Measurements from ENCODE around the gene DPEP2NB. TPM values are rescaled to one million over a fixed set of nuclear protein-coding genes. Genes with fewer than 3 reads are reported as not detected.

DPEP2NB gene, protein sequence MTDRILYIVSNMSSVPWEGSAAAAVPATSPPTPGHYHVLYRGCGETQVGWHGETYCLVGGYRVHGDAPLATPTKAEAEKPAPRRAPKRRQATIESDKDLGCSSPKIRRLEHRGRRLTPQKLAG
- not detected for total RNA-seq

DNA sequence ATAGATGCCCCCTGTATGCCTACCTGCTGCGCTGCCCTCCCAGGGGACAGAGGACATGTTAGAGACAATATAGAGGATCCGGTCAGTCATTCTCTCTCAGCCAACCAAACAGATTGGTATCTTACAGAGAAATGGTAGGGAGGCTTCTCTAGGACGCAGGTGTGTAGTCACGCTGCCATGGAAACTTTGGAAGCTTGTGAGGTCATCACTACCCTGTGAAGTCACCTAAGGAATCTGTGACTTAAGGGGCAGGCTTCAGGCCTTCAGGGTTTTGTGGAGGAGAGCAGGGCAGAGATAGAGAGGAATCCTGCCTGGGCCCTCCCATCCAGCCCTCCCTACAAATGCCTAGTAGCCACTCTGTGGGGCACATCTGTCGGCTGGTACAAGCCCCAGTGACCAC lies at the start of gene DPEP2NB:
Gene DPEP2NB, minus strand, starts transcription at position 231 of the 400 bp plus-strand sequence. Its CDS starts 141 bp downstream, at position 90.
- H3K4me3 Mint-ChIP-seq: no peak within 1 kb of the TSS
- no peaks in the 10 kb centered on the region for H3K27me3 Mint-ChIP-seq
- peak within 1 kb of the TSS; percentile 22 for H3K27ac Mint-ChIP-seq
- no peak for ATAC-seq (replicated peaks)
- H3K4me1 Mint-ChIP-seq: no peaks in the 10 kb centered on the region
- no peaks in the 10 kb centered on the region for H3K9me3 Mint-ChIP-seq
- peaks cover 6% of the 10 kb centered on the region for H3K36me3 Mint-ChIP-seq (ENCODE audit: low read depth)

- Mint-ChIP-seq H3K27me3 (no peaks in the 10 kb centered on the region), H3K27ac (peak overlapping the region; percentile 87), H3K4me3 (peak overlapping the region; percentile 12), H3K36me3 (ENCODE audit: low read depth) (peaks cover 58% of the 10 kb centered on the region), H3K9me3 (no peaks in the 10 kb centered on the region), H3K4me1 (peaks cover 34% of the 10 kb centered on the region)
- ATAC-seq (replicated peaks): peak; percentile 87
These were observed 49.2 kb upstream of the DPEP2NB start for GRCh38 chr16:68064791-68065365.

GRCh38 chr16:68062910-68063393 lies 47.2 kb upstream of the DPEP2NB start:
- no peaks in the 10 kb centered on the region for H3K9me3 Mint-ChIP-seq
- H3K4me1 Mint-ChIP-seq: peaks cover 34% of the 10 kb centered on the region
- peaks cover 74% of the 10 kb centered on the region for H3K36me3 Mint-ChIP-seq (ENCODE audit: low read depth)
- H3K4me3 Mint-ChIP-seq: peak overlapping the region; percentile 50
- peak overlapping the region; percentile 82 for H3K27ac Mint-ChIP-seq
- H3K27me3 Mint-ChIP-seq: no peaks in the 10 kb centered on the region
- ATAC-seq (replicated peaks): peak; percentile 55

DNA sequence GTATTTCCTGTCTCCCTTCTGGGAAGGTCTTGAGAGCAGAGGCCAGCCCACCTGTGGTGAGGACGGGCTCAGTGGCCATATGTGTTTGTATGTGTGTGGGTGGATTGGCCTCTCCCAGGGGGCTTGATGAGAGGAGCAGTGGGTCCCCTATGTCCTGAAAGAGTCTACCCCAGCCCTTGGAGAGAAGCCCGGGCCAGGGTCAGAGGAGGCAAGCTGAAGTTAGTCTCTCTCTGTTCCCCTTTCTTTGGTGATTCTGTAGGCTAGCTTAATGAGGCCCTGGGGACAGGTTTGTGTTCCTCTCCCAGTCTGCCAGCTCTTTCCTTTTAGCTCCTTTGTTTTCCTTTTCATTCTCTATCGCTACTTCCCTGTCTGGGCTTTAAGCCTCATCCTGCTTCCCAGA lies 45.7 kb upstream of the DPEP2NB start:
- H3K27me3 Mint-ChIP-seq: no peaks in the 10 kb centered on the region
- H3K36me3 Mint-ChIP-seq (ENCODE audit: low read depth): peaks cover 78% of the 10 kb centered on the region
- no peaks in the 10 kb centered on the region for H3K9me3 Mint-ChIP-seq
- peaks cover 28% of the 10 kb centered on the region for H3K4me1 Mint-ChIP-seq
- ATAC-seq (replicated peaks): no peak
- H3K27ac Mint-ChIP-seq: peak overlapping the region; percentile 82
- H3K4me3 Mint-ChIP-seq: no peak overlapping the region

- Mint-ChIP-seq H3K4me1 (peaks cover 24% of the 10 kb centered on the region), H3K9me3 (no peaks in the 10 kb centered on the region), H3K27me3 (no peaks in the 10 kb centered on the region), H3K4me3 (peak overlapping the region; percentile 1), H3K27ac (peak overlapping the region; percentile 65), H3K36me3 (ENCODE audit: low read depth) (peaks cover 82% of the 10 kb centered on the region)
- peak; percentile 53 for ATAC-seq (replicated peaks)
These were observed 44.1 kb upstream of the DPEP2NB start for GRCh38 chr16:68059804-68060203.

- Mint-ChIP-seq H3K36me3 (ENCODE audit: low read depth) (peaks cover 92% of the 10 kb centered on the region), H3K9me3 (no peaks in the 10 kb centered on the region), H3K27me3 (no peaks in the 10 kb centered on the region)
These were observed 39.7 kb upstream of the DPEP2NB start for GRCh38 chr16:68055395-68055794.

GRCh38 chr16:68049449-68049848 lies 33.7 kb upstream of the DPEP2NB start:
- Mint-ChIP-seq H3K9me3 (no peaks in the 10 kb centered on the region), H3K36me3 (ENCODE audit: low read depth) (peaks cover 90% of the 10 kb centered on the region), H3K4me3 (no peak overlapping the region), H3K27ac (no peak overlapping the region), H3K27me3 (no peaks in the 10 kb centered on the region), H3K4me1 (no peaks in the 10 kb centered on the region)
- no peak for ATAC-seq (replicated peaks)

More at GRCh38 chr16:68055395-68055794, 39.7 kb upstream of the DPEP2NB start:
- Mint-ChIP-seq H3K27ac (no peak overlapping the region), H3K4me1 (peaks cover 6% of the 10 kb centered on the region), H3K4me3 (no peak overlapping the region)
- no peak for ATAC-seq (replicated peaks)

- H3K27ac Mint-ChIP-seq: no peak overlapping the region
- no peaks in the 10 kb centered on the region for H3K9me3 Mint-ChIP-seq
- peaks cover 83% of the 10 kb centered on the region for H3K36me3 Mint-ChIP-seq (ENCODE audit: low read depth)
- no peak for ATAC-seq (replicated peaks)
- no peaks in the 10 kb centered on the region for H3K4me1 Mint-ChIP-seq
- no peak overlapping the region for H3K4me3 Mint-ChIP-seq
- H3K27me3 Mint-ChIP-seq: no peaks in the 10 kb centered on the region
These were observed 32.3 kb upstream of the DPEP2NB start for GRCh38 chr16:68047987-68048386.

DNA sequence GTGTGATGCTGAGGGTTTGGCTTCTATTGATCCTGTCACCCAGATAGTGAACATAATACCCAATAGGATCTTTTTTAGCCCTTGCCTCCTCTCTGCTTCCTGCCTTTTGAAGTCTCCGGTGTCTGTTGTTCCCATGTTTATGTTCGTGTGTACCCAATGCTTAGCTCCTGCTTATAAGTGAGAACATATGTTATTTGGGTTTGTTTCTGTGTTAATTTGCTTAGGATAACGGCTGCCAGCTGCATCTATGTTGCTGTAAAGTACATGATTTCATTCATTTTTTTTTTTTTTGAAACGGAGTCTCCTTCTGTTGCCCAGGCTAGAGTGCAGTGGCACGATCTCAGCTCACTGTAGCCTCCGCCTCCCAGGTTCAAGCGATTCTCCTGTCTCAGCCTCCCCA lies 30.4 kb upstream of the DPEP2NB start:
- Mint-ChIP-seq H3K4me3 (no peak overlapping the region), H3K36me3 (ENCODE audit: low read depth) (peaks cover 74% of the 10 kb centered on the region), H3K27me3 (no peaks in the 10 kb centered on the region), H3K27ac (no peak overlapping the region), H3K9me3 (no peaks in the 10 kb centered on the region), H3K4me1 (no peaks in the 10 kb centered on the region)
- ATAC-seq (replicated peaks): no peak

DNA sequence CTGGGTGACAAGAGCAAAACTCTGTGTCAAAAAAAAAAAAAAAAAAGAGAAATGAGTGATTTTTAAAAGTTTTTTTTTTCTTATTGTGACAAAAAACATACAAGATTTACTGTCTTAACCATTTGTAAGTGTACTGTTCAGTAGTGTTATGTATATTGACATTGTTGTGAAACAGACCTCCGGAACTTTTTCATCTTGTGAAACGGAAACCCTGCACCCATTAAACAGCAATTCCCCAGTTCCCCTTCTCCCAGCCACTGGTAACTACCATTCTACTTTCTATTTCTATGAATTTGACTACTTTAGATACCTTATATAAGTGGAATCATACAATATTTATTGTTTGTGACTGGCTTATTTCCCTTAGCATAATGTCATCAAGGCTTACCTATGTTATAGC lies 26.1 kb upstream of the DPEP2NB start:
- Mint-ChIP-seq H3K9me3 (no peaks in the 10 kb centered on the region), H3K27ac (no peak overlapping the region), H3K27me3 (no peaks in the 10 kb centered on the region), H3K36me3 (ENCODE audit: low read depth) (peaks cover 65% of the 10 kb centered on the region), H3K4me1 (peaks cover 9% of the 10 kb centered on the region), H3K4me3 (no peak overlapping the region)
- no peak for ATAC-seq (replicated peaks)

GRCh38 chr16:68040506-68041288 lies 25.0 kb upstream of the DPEP2NB start:
- H3K4me1 Mint-ChIP-seq: peaks cover 9% of the 10 kb centered on the region
- peaks cover 60% of the 10 kb centered on the region for H3K36me3 Mint-ChIP-seq (ENCODE audit: low read depth)
- no peaks in the 10 kb centered on the region for H3K27me3 Mint-ChIP-seq
- ATAC-seq (replicated peaks): peak; percentile 99
- H3K9me3 Mint-ChIP-seq: no peaks in the 10 kb centered on the region
- H3K27ac Mint-ChIP-seq: peak overlapping the region; percentile 60
- no peak overlapping the region for H3K4me3 Mint-ChIP-seq

DNA sequence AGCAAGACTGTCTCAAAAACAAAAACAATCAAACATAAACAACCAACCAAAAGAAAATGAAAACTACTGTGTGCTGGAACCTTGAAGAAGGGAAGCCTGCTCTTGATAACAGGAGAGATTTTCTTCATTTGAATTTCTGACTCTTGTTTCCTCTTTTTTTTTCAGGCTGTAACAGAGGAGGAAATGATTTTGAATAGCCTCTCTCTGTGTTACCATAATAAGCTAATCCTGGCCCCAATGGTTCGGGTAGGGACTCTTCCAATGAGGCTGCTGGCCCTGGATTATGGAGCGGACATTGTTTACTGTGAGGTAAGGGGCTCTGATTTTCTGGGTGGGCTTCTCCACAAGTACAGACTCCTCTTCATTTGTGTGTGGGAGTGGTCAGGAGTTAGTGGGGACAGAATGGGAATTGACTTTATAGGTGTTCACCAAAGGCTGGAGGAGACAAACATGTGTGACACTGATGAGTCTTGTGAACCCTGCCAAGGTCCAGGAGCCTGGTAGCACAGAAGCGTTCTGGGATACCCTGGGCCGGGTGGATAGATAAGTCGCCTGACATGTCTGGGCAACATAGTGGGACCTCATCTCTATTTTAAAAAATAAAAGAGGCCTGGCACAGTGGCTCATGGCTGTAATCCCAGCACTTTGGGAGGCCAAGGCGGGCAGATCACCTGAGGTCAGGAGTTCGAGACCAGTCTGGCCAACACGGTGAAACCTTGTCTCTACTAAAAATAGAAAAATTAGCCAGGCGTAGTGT lies 22.3 kb upstream of the DPEP2NB start:
- Mint-ChIP-seq H3K9me3 (no peaks in the 10 kb centered on the region), H3K36me3 (ENCODE audit: low read depth) (peaks cover 57% of the 10 kb centered on the region), H3K27me3 (no peaks in the 10 kb centered on the region), H3K27ac (no peak overlapping the region), H3K4me3 (no peak overlapping the region), H3K4me1 (peaks cover 9% of the 10 kb centered on the region)
- ATAC-seq (replicated peaks): no peak

DNA sequence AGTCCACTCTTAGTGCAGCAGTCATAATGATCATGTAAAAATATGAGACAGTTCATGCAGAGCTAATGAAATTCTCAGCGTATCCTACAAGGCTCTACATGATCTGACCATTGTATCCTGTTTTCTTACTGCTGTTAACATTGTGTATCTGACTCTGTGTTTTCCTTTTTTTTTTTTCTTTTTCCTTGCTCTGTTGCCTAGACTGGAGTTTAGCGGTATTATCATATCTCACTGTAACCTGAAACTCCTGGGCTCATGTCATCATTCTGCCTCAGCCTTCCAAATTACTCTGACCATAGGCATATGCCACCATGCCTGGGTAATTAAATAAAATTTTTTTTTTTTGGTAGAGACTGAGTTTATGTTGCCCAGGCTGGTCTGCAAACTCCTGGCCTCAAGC lies 19.5 kb upstream of the DPEP2NB start:
- Mint-ChIP-seq H3K36me3 (ENCODE audit: low read depth) (peaks cover 62% of the 10 kb centered on the region), H3K27ac (no peak overlapping the region), H3K9me3 (no peaks in the 10 kb centered on the region), H3K27me3 (no peaks in the 10 kb centered on the region), H3K4me1 (peaks cover 10% of the 10 kb centered on the region), H3K4me3 (no peak overlapping the region)
- ATAC-seq (replicated peaks): no peak

- Mint-ChIP-seq H3K27me3 (no peaks in the 10 kb centered on the region), H3K9me3 (no peaks in the 10 kb centered on the region), H3K4me1 (peaks cover 5% of the 10 kb centered on the region), H3K4me3 (no peak overlapping the region), H3K36me3 (ENCODE audit: low read depth) (peaks cover 53% of the 10 kb centered on the region), H3K27ac (no peak overlapping the region)
- ATAC-seq (replicated peaks): no peak
These were observed 17.4 kb upstream of the DPEP2NB start for GRCh38 chr16:68033101-68033500.

Measured in activated T-helper 17 cell treated with anti-CD3 and anti-CD28 coated beads, Interleukin-2, amount 50 U/mL, for 72 hours (primary cell).